ENCODE results near the gene ARHGEF38.

DNA sequence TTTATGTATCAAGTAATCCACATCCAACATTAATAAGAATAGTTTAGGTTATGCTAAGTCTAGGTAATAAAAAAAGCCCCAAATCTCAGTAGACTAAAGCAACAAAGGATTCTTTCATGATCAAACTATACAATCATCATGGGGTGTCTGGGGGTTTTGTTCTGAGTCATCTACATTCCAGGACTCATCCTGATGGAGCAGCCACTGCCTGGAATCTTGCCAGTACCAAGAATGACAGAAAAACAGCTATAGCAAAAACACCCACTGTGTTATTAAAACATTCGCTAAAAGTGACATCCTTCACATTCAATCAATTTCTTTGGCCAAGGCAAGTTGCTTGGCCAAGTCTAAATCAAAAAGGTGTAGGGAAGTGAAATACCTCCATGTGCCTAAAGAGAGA, 3.9 kb upstream of the ARHGEF38 start:
- TF ChIP-seq, protein P1, sequence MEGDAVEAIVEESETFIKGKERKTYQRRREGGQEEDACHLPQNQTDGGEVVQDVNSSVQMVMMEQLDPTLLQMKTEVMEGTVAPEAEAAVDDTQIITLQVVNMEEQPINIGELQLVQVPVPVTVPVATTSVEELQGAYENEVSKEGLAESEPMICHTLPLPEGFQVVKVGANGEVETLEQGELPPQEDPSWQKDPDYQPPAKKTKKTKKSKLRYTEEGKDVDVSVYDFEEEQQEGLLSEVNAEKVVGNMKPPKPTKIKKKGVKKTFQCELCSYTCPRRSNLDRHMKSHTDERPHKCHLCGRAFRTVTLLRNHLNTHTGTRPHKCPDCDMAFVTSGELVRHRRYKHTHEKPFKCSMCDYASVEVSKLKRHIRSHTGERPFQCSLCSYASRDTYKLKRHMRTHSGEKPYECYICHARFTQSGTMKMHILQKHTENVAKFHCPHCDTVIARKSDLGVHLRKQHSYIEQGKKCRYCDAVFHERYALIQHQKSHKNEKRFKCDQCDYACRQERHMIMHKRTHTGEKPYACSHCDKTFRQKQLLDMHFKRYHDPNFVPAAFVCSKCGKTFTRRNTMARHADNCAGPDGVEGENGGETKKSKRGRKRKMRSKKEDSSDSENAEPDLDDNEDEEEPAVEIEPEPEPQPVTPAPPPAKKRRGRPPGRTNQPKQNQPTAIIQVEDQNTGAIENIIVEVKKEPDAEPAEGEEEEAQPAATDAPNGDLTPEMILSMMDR (IDR thresholded peaks at IDR 0.05): no peak
- TF ChIP-seq POLR2A (IDR thresholded peaks at IDR 0.05): no peak

Data from heart left ventricle (tissue), 13 donors.